ENCODE results near the gene CCNYL1.
"Not testable (repeated sequence)": the region's sequence is repeated elsewhere in the genome, so short reads cannot be mapped to it uniquely, and the experiment has no call there.

Gene CCNYL1

GRCh38 chr2:207694811-207695281 lies 16.6 kb upstream of the CCNYL1 start:
- no peaks in the 10 kb centered on the region for H3K36me3 ChIP-seq
- no peaks in the 10 kb centered on the region for H3K4me1 ChIP-seq
- H3K4me3 ChIP-seq (ENCODE audit: low read depth, low read length) = no peak overlapping the region
- H3K27me3 ChIP-seq = no peaks in the 10 kb centered on the region
- no peaks in the 10 kb centered on the region for H3K9me3 ChIP-seq
- no peak for DNase-seq
- no peak for TF ChIP-seq CTCF (IDR thresholded peaks at IDR 0.05; ENCODE audit: low read depth, low read length)

- no peaks in the 10 kb centered on the region for H3K9me3 ChIP-seq
- H3K27me3 ChIP-seq = no peaks in the 10 kb centered on the region
- TF ChIP-seq CTCF (IDR thresholded peaks at IDR 0.05; ENCODE audit: low read depth, low read length) = no peak
- no peaks in the 10 kb centered on the region for H3K4me1 ChIP-seq
- H3K4me3 ChIP-seq (ENCODE audit: low read depth, low read length) = no peak overlapping the region
- DNase-seq = no peak
- no peaks in the 10 kb centered on the region for H3K36me3 ChIP-seq
Measured at GRCh38 chr2:207695293-207695692, 16.1 kb upstream of the CCNYL1 start.

- not testable (repeated sequence) for H3K27me3 ChIP-seq; H3K4me3 ChIP-seq (ENCODE audit: low read depth, low read length); H3K4me1 ChIP-seq; H3K36me3 ChIP-seq; DNase-seq; H3K9me3 ChIP-seq
Measured at GRCh38 chr2:207696911-207697310, 14.5 kb upstream of the CCNYL1 start.

DNA sequence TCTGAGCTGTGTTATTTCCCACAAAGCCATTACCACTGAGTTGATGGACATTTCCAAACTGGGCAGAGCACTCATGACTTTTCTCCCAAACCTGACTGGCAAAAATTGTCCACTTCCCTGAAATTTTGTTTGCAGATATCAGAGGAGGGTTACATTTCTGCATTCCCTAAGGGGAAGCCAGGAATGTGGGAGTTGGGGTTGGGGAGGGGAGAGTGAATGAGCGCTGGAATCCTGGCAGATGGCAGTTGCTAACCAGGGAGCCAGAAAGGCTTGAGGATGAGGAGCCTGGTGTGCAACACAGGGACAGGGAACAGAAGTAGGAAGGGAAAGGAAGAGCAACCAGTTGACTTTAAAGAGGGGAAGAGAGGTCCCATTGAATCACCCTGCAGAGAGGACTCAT lies 14.0 kb upstream of the CCNYL1 start:
- no peaks in the 10 kb centered on the region for H3K27me3 ChIP-seq
- H3K9me3 ChIP-seq = no peaks in the 10 kb centered on the region
- H3K36me3 ChIP-seq = no peaks in the 10 kb centered on the region
- H3K4me1 ChIP-seq = no peaks in the 10 kb centered on the region
- no peak overlapping the region for H3K4me3 ChIP-seq (ENCODE audit: low read depth, low read length)
- DNase-seq = no peak
- TF ChIP-seq CTCF (IDR thresholded peaks at IDR 0.05; ENCODE audit: low read depth, low read length) = no peak

- H3K9me3 ChIP-seq = no peaks in the 10 kb centered on the region
- TF ChIP-seq CTCF (IDR thresholded peaks at IDR 0.05; ENCODE audit: low read depth, low read length) = no peak
- no peak overlapping the region for H3K4me3 ChIP-seq (ENCODE audit: low read depth, low read length)
- no peaks in the 10 kb centered on the region for H3K4me1 ChIP-seq
- no peak for DNase-seq
- H3K36me3 ChIP-seq = no peaks in the 10 kb centered on the region
- no peaks in the 10 kb centered on the region for H3K27me3 ChIP-seq
Measured at GRCh38 chr2:207698301-207698700, 13.1 kb upstream of the CCNYL1 start.

DNA sequence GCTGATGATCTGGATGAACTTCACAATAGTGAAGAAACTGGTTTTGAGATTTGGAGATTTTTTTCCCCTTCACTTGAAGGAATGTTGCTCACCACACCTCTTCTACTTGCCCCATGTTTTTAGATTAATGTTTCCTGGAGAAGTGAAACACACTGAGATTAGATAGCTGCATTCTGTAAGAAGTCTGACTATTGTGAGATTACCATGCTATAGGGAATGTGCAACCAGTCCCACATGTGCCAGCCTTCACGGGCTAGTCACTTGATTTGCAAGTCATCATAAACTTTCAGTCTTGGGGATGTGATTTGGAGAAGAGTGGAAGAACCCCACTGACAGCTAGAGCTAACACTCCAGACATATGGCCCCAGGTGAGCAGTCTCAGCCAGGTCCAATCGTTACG lies 7.4 kb upstream of the CCNYL1 start:
- Histone ChIP-seq H3K4me1 (no peaks in the 10 kb centered on the region), H3K4me3 (ENCODE audit: low read depth, low read length) (no peak overlapping the region), H3K9me3 (no peaks in the 10 kb centered on the region), H3K27me3 (no peaks in the 10 kb centered on the region), H3K36me3 (no peaks in the 10 kb centered on the region)
- DNase-seq = no peak
- no peak for TF ChIP-seq CTCF (IDR thresholded peaks at IDR 0.05; ENCODE audit: low read depth, low read length)

DNA sequence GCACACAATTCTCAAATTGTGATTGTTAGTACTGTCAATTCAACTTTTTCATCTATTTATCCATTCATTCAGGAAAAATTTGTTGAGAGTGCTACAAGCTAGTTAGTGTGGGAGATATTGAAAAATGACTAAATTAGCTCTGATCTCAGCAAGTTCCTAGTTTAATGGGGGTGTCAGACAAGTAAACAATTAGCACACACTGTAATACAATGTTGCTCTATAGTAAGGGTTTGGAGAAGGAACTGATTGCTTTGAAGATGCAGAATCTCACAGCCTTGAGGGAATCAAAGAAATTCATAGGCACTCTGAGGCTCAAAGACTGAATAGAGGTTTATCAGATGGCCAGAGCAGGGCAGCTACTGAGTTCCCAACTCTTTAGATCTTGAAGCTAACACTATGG lies 6.8 kb upstream of the CCNYL1 start:
- no peaks in the 10 kb centered on the region for H3K36me3 ChIP-seq
- TF ChIP-seq CTCF (IDR thresholded peaks at IDR 0.05; ENCODE audit: low read depth, low read length) = no peak
- no peaks in the 10 kb centered on the region for H3K4me1 ChIP-seq
- H3K9me3 ChIP-seq = no peaks in the 10 kb centered on the region
- DNase-seq = no peak
- H3K4me3 ChIP-seq (ENCODE audit: low read depth, low read length) = no peak overlapping the region
- no peaks in the 10 kb centered on the region for H3K27me3 ChIP-seq
